GM19452 (cell line): ENCODE data around the gene PLEKHG4B.

Source experiments
- ATAC-seq: cut with Tn5 transposase; IDR thresholded peaks from one replicate; pipeline ENCODE4 v1.9.1; 2021; ENCODE audit not compliant: unreplicated experiment

The PLEKHG4B gene

GRCh38 chr5:167982-168660 is 76.2 kb downstream of the PLEKHG4B start:
- no peak for ATAC-seq

- ATAC-seq: no peak
Measured at GRCh38 chr5:169071-169727, 77.2 kb downstream of the PLEKHG4B start.

GRCh38 chr5:169728-170094 is 77.7 kb downstream of the PLEKHG4B start:
- ATAC-seq: no peak

GRCh38 chr5:170971-171800 is 79.2 kb downstream of the PLEKHG4B start:
- no peak for ATAC-seq

- no peak for ATAC-seq
Measured at GRCh38 chr5:171801-172331, 79.9 kb downstream of the PLEKHG4B start.

GRCh38 chr5:172421-172820 is 80.5 kb downstream of the PLEKHG4B start:
- ATAC-seq: no peak

GRCh38 chr5:172841-173251 is 80.9 kb downstream of the PLEKHG4B start:
- ATAC-seq: no peak

GRCh38 chr5:173392-174290 is 81.7 kb downstream of the PLEKHG4B start:
- no peak for ATAC-seq

- ATAC-seq: no peak
Measured at GRCh38 chr5:174291-174600, 82.3 kb downstream of the PLEKHG4B start.

GRCh38 chr5:174876-175465 is 83.0 kb downstream of the PLEKHG4B start:
- ATAC-seq: no peak

GRCh38 chr5:176296-176823 is 84.4 kb downstream of the PLEKHG4B start:
- ATAC-seq: no peak

GRCh38 chr5:178110-178509 is 86.1 kb downstream of the PLEKHG4B start:
- no peak for ATAC-seq

GRCh38 chr5:179401-179800 is 87.4 kb downstream of the PLEKHG4B start:
- ATAC-seq: no peak

GRCh38 chr5:180286-180918 is 88.4 kb downstream of the PLEKHG4B start:
- no peak for ATAC-seq

- ATAC-seq: no peak
Measured at GRCh38 chr5:181160-181559, 89.2 kb downstream of the PLEKHG4B start.

GRCh38 chr5:181566-181965 is 89.6 kb downstream of the PLEKHG4B start:
- ATAC-seq: no peak

GRCh38 chr5:182126-182525 is 90.2 kb downstream of the PLEKHG4B start:
- ATAC-seq: no peak

- ATAC-seq: no peak
Measured at GRCh38 chr5:184471-184870, 92.5 kb downstream of the PLEKHG4B start.

GRCh38 chr5:185095-186070 is 93.4 kb downstream of the PLEKHG4B start:
- no peak for ATAC-seq
